Measurements from ENCODE around the gene PLD6.

DNA sequence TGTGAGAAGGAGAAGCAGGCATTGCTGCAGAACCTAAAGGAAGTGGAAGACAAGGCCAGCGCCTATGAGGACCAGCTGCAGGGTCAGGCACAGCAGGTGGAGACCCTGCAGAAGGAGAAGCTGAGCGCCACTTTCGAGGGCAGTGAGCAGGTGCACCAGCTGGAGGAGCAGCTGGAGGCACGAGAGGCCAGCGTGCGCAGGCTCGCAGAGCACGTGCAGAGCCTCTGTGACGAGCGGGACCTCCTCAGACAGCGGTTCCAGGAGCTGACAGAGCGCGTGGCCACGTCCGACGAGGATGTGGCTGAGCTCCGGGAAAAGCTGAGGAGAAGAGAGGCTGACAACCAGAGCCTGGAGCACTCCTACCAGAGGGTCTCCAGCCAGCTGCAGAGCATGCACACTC lies 41.5 kb downstream of the PLD6 start:
- TF ChIP-seq, protein P1, sequence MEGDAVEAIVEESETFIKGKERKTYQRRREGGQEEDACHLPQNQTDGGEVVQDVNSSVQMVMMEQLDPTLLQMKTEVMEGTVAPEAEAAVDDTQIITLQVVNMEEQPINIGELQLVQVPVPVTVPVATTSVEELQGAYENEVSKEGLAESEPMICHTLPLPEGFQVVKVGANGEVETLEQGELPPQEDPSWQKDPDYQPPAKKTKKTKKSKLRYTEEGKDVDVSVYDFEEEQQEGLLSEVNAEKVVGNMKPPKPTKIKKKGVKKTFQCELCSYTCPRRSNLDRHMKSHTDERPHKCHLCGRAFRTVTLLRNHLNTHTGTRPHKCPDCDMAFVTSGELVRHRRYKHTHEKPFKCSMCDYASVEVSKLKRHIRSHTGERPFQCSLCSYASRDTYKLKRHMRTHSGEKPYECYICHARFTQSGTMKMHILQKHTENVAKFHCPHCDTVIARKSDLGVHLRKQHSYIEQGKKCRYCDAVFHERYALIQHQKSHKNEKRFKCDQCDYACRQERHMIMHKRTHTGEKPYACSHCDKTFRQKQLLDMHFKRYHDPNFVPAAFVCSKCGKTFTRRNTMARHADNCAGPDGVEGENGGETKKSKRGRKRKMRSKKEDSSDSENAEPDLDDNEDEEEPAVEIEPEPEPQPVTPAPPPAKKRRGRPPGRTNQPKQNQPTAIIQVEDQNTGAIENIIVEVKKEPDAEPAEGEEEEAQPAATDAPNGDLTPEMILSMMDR (conservative IDR thresholded peaks at IDR 0.05; ENCODE audit: low read length) = no peak
- no peak for TF ChIP-seq EZH2phosphoT487 (IDR thresholded peaks at IDR 0.05; ENCODE audit: borderline replicate concordance)

All from Loucy (cell line).